Dermis blood vessel endothelial cell (primary cell): ENCODE data around the gene ZNF485. TPM values are rescaled to one million over a fixed set of nuclear protein-coding genes. Genes with fewer than 3 reads are reported as not detected.
"Not testable (repeated sequence)": the region's sequence is repeated elsewhere in the genome, so short reads cannot be mapped to it uniquely, and the experiment has no call there.

ENCODE experiments used
- DNase-seq: peaks from one replicate; pipeline ENCODE4 v3.0.0; 2010
- total RNA-seq: library from RNA; depleted of rRNA; stranded (reverse); fragments of >200 nt; gene quantifications from 2 replicates; pipeline ENCODE4 v1.2.3, GENCODE V29; 2014

ZNF485 gene
- total RNA-seq: 1.0 TPM in 2 replicates

DNA sequence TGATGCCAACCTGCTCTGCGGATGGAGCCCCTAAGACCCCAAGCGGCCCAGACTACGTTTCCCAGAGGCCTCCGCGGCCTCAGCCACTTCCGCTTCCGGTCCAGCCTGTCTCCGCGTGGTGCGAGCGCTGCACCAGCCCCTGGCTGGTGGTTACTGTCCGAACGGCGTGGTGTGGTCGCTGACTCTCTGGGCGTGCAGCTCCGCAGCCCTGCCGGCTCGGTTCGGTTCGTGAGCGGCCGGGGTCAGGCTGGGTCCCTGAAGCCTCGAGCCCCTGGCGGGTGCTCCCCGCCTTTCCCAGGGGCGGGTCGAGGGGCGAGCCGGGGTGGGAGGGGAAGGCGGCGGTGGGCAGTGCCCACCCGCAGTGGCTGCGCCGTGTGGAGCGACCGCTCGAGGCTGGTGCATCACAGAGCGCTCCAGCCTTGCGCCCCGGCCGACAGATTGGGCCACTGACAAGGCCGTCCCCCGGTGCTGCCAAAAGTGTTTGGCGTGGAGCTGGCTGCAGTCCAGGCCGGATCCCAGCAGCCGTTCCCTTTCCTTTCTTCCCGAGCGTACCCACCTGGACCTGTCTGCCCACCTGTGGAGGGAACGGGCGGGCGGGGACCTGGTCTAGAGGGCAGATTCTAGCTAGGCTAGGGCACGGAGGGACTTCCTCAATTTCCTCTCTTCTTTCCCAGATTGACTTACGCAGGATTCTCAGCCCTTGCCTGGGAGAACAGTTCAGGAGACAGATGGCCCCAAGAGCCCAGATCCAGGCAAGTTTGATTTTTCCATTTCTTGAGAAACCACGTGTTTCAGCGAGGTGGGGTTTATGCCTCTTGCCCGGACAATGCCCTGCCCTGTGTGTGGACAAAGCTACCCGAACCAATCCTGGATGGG lies at the start of gene ZNF485:
ZNF485 (plus strand) TSS at position 116 of the 876 bp plus-strand sequence; CDS start at position 729, 613 bp downstream.
- DNase-seq: peak; percentile 72

DNA sequence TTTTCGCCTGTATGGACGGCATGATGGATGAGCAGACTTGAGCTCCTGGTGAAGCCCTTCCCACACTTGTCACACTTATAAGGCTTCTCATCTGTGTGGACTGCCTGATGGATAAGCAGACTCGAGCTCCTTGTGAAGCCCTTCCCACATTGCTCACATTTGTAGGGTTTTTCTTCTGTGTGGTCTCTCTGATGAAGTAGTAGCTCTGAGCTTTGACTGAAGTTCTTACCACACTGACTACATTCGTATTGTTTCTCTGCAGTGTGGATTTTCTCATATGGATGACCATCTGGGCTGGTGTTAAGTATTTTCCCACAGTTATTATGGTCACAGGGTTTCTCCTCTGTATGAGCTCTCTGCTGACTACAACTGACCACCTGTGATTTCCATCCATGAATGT lies 49.0 kb upstream of the ZNF485 start:
- no peak for DNase-seq

DNA sequence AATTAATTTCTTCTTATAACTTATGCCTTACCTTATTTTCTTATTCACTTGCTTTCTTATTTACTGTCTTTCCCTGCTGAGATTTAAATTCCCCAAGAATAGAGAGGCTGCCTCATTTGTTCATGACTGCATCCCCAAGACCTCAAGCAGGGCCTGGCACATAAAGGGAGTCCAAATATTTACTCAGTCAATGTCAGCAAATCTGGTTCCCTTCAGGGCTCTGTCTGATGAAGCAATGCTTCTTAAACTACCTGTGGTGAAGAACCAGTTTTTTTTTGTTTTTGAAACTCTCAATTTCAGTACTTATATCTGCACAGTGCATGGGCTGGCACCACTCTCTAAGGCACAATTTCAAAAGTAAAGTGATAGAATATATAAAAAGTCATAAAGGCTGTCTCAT lies 36.6 kb upstream of the ZNF485 start:
- DNase-seq: no peak

DNA sequence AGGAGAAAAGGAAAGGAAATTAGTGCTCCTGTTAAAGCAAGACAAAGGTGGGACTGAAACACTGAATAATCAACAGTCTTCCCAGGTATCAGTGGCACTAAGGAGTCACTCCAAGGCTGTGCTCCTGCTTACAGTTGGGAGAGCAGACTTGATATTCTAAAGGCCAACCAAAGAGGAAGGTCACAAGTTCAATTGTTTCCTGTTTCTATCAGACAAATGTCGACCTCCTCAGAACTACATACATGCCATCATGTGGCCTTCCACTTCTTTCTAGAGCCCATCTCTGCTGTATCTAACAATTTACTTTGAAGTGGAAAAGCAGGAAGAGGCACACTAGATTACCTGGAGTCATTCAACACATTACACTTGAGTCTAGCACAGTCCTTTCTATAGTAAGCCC lies 35.3 kb upstream of the ZNF485 start:
- no peak for DNase-seq

DNA sequence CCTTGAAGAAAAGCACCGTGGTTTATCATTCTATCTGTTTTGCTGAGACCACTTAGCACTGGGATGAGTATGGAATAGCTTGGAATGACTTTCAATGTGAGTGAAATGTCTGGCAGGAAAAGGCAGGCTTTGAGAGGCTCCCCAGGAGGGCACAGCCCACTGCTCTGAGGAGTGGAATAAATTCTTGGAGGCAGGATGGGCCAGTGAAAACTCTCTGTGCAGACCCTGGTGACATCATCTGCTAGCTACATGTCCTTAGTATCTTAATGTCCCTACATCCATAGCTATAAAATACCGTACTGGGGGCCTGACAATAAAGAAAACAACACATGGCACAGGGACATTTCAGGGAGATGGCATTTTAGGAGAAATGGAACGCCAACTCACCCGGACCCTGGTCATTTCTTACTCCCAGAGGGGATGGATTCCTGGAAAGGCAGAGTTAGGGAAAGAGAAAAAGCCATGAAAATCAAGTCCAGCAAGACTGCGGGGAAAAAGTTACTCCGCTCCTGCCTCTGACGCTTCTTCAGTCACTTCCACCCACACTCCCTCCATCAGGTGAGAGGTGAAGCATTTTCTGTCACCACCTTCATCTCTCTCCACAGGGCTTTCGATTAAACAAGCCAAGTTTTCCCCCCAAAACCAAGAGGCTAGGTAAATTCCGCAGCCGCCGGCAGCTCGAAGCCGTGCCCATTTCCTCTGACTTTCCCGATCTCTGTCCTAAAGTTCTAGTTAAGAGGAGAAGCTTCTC lies 32.8 kb upstream of the ZNF485 start:
- no peak for DNase-seq

DNA sequence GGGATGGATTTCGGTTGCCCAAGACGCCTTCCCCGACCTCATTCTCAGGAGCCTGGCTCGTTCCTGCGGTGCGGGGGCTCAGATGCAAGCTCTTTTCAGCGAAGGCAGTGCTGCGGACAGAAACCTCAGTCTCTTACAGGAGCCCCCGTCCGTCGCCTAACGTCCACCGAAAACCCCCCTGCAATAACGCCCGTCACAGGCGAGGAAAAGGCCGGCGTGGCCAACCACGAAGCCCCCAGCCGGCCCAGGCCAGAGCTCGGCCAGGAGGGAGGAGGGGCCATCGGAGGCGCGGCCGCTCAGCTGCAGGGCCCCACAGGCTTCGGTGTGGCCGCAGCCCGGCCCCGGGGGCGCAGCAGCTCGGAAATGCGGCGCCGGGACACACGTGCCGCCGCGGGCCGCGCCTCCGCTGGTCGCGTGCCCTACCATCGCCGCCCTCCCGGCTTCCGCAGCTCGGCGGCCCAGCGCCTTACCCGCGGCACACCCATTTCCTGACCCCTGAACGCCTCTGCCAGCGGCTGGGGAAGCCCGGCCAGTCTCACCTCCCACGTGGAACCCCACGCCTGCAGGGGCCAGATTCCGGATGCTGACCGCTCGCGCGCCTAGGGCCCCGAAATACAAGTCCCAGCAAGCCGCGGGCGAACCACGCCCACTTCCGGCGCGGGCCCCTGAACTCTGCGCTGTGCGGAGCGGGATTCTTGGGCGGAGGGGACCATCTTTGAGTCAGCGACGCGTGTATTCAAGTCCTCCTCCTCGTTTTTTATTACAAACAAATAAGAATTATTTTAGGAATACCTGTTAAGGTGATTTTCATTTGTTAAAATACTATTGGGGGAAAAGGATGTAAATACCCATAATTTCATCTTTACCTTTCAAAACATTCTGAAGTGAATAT lies 32.0 kb upstream of the ZNF485 start, which contains the start of gene ZNF239:
ZNF239 (minus strand) TSS at position 616 of the 892 bp plus-strand sequence. CDS start 16,537 bp downstream, outside the sequence.
- DNase-seq: peak; percentile 62

DNA sequence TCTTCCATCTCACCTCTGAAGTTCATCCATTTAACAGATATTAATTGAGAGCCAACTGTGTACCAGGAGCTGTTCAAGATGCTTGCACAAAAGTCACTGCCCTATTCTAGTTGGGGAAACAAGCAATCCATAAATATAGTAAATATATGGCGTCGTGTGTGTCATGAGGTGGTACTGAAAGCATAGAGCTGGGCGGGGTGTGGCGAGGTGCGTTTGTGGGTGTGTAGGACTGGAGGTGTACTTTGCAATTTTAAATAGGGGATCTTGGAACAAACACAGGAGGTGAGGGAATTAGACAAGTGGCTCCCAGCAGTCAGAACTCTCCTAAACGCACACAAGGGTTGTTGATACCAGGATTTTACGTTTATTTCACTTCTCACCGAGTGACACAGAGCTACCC lies 31.3 kb upstream of the ZNF485 start:
- DNase-seq: no peak

DNA sequence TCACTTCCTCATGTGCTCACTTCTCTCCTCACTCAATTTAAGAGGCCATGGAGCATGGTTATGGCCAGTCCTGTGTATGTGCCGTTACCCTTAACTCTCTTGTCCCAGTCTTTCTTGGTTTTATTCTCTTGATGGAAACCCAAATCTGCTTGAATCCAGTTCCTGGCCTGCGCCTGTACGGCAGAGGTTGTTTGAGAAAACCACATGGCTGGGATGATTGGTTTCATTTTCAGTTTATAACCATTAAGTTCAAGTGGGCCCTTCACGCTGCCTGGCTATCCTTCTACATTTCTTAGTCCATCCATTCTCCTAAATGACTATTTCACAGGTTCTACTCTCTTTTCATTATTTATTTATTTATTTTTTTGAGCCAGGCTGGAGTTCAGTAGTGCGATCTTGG lies 30.2 kb upstream of the ZNF485 start:
- DNase-seq: no peak

DNA sequence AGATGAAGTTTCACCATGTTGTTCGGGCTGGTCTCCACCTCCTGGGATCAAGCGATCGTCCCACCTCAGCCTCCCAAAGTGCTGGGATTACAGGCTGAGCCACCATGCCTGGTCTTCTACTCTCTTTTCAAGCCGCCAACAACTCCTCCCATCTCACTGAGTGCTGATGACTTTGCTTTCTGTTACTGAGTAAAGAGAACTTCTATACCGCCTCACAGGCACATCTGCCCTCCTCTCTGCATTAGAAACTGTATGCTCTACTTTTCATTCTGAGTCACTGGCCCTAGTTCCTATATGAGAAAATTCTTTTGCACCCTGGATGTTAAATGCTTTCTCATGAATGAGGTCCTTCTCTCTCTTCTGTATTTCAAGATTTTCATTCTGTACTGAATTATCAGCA lies 29.7 kb upstream of the ZNF485 start:
- no peak for DNase-seq

DNA sequence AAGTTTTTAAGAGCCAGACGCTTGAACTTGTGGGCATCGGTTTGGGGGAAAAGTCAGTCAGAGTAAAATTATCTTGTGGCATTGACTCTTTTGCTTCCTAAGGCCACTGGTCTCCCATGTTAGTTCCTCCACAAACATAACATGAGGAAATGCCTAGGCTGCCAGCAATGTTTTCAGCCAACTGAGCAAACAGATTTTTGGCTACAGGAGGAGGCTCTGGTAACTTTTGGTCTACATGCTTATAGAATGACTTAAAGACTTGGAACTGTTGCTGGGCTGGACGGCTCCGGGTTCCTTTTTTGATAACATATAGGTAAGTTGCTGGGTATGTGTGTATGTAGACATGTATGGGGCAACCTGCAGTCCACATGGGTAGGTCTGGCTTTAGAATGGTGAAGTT lies 22.2 kb upstream of the ZNF485 start:
- no peak for DNase-seq

DNA sequence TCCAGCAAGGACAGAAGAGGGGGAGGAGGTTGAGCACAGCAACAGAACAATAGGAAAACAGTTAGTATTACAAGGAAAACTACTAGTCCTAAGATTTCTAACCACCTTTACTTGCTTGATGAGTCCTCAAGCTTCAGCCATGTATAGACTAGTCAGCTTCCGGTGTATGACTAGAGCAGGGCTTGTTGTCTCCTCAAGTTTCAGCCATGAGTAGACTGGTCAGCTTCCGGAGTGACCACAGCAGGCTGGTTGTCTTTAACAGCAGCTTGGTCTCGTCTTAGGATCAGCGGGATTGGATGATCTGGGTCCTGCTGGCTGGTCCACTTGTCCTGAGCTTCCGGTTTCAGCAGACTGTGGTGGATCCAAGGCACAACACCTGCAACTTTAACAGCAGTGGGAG lies 21.2 kb upstream of the ZNF485 start:
- DNase-seq: no peak

DNA sequence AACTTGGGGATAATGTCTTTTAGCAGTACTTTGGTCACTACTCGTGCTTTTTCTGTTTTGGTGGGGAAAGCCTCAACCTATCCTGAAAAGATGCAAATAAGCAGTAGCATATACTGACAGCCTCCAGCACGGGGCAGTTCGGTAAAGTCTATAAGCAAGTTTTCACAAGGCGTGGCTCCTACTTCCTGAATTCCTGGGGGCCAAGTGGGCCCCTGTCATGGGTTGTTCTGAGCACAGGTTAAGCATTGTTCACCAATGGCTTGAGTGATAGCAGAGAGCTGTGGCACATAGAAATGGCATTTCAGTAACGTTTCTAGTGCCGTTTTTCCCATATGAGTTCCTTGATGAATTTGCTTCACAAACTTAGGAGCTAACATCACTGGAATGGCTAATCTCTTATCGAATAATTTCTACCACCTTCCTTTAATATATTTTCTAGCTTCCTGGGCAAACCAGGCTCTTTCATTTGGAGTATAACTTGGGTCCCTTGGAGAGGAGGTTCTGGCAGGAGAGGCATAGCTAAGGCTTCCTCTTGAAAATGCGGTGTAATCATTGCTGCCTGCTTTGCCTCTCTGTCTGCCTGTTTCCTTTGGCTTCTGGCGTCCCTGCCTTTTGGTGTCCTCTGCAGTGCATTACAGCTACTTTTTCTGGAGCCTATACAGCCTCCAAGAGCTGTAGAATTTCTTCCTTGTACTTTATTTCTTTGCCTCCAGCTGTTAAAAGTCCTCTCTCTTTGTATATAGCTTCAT lies 20.1 kb upstream of the ZNF485 start:
- no peak for DNase-seq

DNA sequence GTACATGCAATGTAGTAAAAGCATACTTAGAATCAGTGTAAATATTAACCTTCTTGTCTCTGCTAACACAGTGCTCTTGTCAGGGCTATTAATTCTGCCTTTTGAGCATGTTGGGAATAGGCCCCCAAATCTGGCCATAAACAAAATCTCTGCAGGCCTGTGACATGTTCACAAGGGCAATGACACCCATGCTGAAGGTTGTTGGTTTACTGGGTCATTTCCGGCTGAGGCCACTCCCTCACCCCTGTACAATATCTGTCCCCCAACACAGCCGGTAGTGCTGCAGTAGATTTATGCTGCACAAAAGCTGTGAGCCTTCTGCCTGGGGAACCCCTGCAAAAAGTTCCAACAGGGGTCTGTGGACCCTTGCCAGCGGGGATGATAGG lies 19.5 kb upstream of the ZNF485 start:
- not testable (repeated sequence) for DNase-seq

DNA sequence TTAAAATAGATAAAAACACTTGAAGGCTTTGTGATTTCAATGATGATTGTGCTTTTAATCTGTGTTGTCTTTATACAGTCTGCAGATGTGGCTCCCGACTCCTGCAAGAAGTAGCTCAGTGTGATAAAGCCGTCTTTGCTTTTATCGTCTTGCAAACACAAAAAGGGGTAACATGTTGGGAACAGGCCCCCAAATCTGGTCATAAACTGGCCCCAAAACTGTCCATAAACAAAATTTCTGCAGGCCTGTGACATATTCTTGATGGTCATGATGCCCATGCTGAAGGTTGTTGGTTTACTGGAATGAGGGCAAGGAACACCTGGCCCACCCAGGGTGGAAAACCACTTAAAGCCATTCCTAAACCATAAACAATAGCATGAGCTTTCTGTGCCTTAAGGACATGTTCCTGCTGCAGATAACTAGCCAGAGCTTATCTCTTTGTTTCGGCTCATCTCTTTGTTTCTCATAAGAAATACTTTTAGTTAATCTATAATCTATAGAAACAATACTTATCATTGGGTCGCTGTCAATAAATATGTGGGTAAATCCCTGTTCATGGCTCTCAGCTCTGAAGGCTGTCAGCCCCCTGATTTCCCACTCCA lies 14.8 kb upstream of the ZNF485 start:
- no peak for DNase-seq

DNA sequence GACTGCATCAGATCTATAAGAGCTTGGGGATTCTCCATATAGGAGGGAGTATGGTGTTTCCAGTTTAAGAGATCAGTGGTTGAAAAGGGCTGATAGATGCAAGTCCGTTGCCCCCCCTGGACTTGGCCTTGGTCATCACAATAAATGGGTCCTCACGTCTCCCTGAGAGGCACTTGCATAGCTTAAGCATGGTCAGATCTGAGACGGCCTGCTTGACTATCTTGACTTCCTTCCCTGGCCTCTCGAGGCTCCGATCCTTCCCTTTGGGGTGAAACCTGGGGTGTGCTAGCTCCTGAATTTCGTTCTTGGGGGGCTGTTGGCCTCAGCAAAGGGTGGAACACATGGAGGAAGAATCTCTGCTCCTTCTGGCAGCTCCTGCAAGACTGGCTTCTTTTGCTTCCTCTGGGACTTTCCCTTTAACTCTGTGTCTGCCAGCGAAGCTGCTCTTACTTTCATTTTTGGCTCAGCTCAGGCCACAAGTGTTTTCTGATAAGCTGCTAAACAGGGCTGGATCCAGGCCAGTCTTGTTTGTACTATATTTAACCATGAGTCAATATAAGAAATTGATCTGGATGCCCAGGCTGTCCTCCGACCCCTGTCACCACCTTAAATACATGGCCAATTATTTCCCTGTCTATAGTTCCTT lies 11.2 kb upstream of the ZNF485 start:
- DNase-seq: peak; percentile 47

DNA sequence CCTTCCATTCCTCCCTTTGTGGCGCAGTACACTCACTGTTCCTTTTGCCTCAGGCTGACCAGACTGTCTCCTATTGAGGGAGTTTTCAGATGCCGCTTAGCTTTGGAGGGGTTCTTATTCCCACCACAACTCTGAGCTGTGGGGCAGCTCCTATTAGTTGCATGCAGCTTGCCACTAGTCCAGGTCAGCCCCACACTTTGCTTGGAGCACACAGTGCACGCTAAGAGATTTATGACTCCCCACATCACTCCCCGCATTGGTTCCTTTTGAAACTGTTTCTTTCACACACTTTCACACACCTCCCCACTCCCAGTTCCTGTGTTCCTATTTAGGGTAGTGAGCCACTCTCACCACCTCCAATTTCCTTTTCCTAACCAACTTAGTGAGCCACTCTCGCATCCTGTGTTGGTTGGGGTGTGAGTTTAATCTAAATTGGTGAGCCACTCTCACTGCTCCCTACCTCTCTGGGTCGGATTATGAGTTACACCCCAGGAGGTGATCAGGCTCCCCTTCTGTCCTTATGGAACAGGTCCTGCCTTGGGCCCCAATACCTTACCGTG lies 10.4 kb upstream of the ZNF485 start:
- DNase-seq: peak; percentile 4

DNA sequence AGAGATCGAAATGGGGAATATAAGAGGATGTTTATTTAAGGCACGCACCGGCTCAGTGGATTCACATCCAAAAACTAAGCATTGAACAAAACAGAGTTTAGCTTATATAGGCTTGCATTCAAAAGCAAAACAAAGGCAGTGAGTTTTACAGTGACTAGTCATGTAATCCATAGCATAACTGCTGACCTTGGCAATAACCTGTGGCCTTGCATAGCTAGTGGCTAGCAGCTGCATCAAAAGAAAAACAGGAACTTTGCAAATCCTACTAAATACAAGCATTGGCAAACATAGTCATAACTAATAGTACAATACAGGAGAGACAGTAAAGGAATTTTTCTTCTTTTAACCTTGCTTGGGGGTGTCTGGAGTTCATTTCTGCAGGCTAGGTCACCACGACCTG lies 9.7 kb upstream of the ZNF485 start:
- no peak for DNase-seq

DNA sequence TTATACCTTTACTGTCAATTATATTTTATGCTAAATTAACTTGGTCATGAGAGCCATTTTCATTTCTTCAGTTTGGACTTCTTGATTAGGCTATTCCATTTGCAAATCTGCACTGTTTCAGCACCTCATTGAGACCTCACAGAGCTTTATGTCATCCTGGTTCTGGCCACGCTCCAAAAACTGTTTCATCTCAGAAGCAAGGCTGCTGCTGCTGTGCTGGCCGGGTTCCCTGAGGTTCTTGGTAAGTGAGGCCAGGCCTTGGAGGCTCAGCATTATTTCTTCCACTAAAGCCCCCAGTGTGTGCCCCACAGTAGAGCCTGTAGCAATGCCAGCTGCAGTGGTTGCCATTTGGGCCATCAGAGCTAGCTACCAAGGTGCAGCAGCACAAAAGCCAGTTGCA lies 7.8 kb upstream of the ZNF485 start:
- no peak for DNase-seq

DNA sequence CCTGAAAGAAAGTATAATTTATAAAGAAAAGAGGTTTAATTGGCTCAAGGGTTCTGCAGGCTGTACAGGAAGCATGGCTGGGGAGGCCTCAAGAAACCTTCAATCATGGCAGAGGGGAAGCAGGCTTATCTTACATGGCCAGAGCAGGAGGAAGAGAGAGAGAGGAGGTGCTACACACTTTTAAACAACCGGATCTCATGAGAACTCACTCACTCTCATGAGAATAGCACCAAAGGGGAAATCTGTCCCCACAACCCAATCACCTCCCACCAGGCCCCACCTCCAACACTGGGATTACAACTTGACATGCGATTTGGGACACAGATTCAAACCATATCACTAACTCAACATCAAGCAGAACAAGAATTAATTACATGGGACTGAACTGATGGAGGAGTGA lies 6.9 kb upstream of the ZNF485 start:
- no peak for DNase-seq

DNA sequence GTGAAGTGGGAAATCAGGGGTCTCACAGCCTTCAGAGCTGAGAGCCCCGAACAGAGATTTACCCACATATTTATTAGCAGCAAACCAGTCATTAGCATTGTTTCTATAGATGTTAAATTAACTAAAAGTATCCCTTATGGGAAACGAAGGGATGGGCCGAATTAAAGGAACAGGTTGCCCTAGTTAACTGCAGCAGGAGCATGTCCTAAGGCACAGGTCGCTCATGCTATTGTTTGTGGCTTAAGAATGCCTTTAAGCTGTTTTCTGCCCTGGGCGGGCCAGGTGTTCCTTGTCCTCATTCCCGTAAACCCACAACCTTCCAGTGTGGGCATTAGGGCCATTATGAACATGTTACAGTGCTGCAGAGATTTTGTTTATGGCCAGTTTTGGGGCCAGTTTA lies 4.7 kb upstream of the ZNF485 start:
- DNase-seq: not testable (repeated sequence)

DNA sequence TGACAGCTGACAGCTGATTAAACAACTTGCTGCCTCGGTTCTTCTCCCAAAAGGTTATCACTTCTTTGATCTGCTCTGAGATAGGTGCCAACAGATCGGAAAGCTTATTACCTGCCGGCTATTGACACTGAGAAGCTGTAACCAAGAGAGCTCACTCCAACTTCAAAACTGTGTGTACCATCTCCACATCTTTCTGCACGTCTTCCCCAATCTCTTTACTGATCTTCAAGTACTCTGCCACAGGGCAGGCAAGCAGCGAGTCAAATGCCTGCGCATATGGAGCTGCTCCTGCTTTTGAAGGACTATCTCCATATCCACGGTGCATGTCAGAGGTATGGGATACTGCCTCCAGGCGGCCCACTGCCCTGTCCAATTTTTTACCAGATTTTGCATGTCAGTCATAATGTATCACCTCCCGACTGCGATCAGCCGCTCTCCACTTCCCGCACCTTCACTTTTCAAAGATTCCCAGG lies 352 bp upstream of the ZNF485 start:
- no peak for DNase-seq
